NT2/D1 (cell line): ENCODE data around the gene PLK3.

ENCODE experiments used
- SUZ12 ChIP-seq: IDR thresholded peaks from 2 replicates; pipeline ENCODE4 v1.6.1; 2011; ENCODE audit not compliant: insufficient read length, insufficient read depth; ENCODE audit errors: extremely low read depth
- YY1 ChIP-seq: IDR thresholded peaks from 2 replicates; pipeline ENCODE4 v1.6.1; 2011; ENCODE audit not compliant: insufficient read length, insufficient read depth
- ZNF274 ChIP-seq: IDR thresholded peaks from 2 replicates; pipeline ENCODE4 v1.6.1; 2011; ENCODE audit warnings: mild to moderate bottlenecking, low read depth, low read length

- TF ChIP-seq SUZ12 (no peak), ZNF274 (no peak), YY1 (no peak)
Observed at GRCh38 chr1:44832056-44832705, 32.0 kb downstream of the PLK3 start.
